Immature natural killer cell (primary cell): ENCODE data around the gene ARHGAP15. TPM values are rescaled to one million over a fixed set of nuclear protein-coding genes. Genes with fewer than 3 reads are reported as not detected.

Source experiments
- DNase-seq, 3 donors: peaks; one replicate each; pipeline ENCODE4 v3.0.0; 2022; ENCODE audit warnings: mixed read lengths in 1 of 3
- H3K27ac Mint-ChIP-seq, 6 donors: one replicate each; pipeline ENCODE4 v1.8.0; 2020; ENCODE audit warnings: mixed read lengths in 6 of 6, mild to moderate bottlenecking in 5 of 6, inconsistent platforms in 4 of 6, moderate library complexity in 3 of 6
- H3K27me3 Mint-ChIP-seq, 3 donors: one replicate each; pipeline ENCODE4 v1.8.0; 2020 to 2021; ENCODE audit warnings: low read depth in 3 of 3, mild to moderate bottlenecking in 3 of 3, mixed read lengths in 3 of 3, moderate library complexity in 3 of 3, inconsistent platforms in 1 of 3
- H3K36me3 Mint-ChIP-seq, 3 donors: one replicate each; pipeline ENCODE4 v1.8.0; 2020; ENCODE audit warnings: mixed read lengths in 3 of 3, inconsistent platforms in 2 of 3, mild to moderate bottlenecking in 2 of 3
- H3K4me1 Mint-ChIP-seq, 2 donors: one replicate each; pipeline ENCODE4 v1.8.0; 2020; ENCODE audit warnings: inconsistent platforms in 2 of 2, mild to moderate bottlenecking in 2 of 2, mixed read lengths in 2 of 2, moderate library complexity in 1 of 2
- H3K4me3 Mint-ChIP-seq, 5 donors: one replicate each; pipeline ENCODE4 v1.8.0; 2020; ENCODE audit warnings: mild to moderate bottlenecking in 5 of 5, mixed read lengths in 5 of 5, inconsistent platforms in 3 of 5, moderate library complexity in 3 of 5
- H3K9me3 Mint-ChIP-seq, 6 donors: one replicate each; pipeline ENCODE4 v1.8.0; 2020; ENCODE audit warnings: mild to moderate bottlenecking in 6 of 6, mixed read lengths in 6 of 6, inconsistent platforms in 4 of 6, moderate library complexity in 3 of 6
- polyA plus RNA-seq, 3 donors: library from polyadenylated mRNA; unstranded; fragments of 300-500 nt; fragmentation: Illumina TruSeq; gene quantifications; one replicate each; pipeline ENCODE4 v1.2.3, GENCODE V29; 2021

Gene ARHGAP15
- polyA plus RNA-seq, 3 donors from 2014 or later = 107 to 168 (median 150) TPM

DNA sequence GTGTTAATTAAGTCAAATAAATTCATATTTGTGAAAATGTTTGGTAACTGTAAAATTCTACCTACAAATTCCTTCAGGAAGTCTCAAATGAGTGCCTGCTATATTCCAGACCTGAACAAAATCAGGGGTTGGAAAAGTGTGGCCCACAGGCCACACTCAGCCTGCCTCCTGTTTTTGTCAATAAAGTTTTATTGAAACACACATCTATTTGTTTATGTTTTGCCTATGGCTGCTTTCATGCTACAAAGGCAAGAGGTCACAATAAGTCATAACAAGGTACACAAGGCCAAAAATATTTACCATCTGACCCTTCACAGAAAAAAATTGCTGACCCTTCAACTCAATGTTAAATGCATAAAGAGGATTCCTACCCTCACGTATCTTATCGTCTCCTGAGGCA, 581.7 kb downstream of the ARHGAP15 start:
- DNase-seq = no peak
- peaks cover 43 to 63% (median 60%) of the 10 kb centered on the region in 3 donors for H3K36me3 Mint-ChIP-seq
- H3K9me3 Mint-ChIP-seq = peaks cover 0 to 4% (median 0%) of the 10 kb centered on the region in 6 donors
- H3K4me1 Mint-ChIP-seq = peaks cover 12 to 40% of the 10 kb centered on the region in 2 donors
- H3K4me3 Mint-ChIP-seq = no peak overlapping the region
- H3K27ac Mint-ChIP-seq = no peak overlapping the region
- H3K27me3 Mint-ChIP-seq = no peaks in the 10 kb centered on the region

DNA sequence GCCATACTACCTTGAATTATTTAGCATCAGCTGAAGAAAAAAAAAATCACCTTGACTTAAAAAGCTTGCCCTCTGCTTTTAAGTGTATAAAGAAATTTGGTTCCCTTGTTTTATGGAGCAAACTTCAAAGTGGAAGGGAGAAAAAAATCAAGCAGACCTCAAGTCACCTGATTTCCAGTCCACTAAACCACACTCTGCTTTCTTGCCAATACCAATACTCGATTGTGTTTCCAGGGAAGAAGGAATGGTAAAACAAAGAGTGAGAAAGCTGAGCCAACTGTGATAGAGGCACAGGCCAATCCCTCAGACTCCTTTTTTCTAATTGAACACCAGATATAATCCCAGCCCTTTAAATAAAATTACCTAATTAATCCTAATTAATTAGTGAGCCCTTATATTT, 587.3 kb downstream of the ARHGAP15 start:
- Mint-ChIP-seq H3K4me1 (peaks cover 28 to 71% of the 10 kb centered on the region in 2 donors), H3K36me3 (peaks cover 18 to 39% (median 34%) of the 10 kb centered on the region in 3 donors), H3K27me3 (peaks cover 0 to 2% (median 0%) of the 10 kb centered on the region in 3 donors), H3K9me3 (no peaks in the 10 kb centered on the region), H3K27ac (no peak overlapping the region), H3K4me3 (no peak overlapping the region)
- DNase-seq = no peak

DNA sequence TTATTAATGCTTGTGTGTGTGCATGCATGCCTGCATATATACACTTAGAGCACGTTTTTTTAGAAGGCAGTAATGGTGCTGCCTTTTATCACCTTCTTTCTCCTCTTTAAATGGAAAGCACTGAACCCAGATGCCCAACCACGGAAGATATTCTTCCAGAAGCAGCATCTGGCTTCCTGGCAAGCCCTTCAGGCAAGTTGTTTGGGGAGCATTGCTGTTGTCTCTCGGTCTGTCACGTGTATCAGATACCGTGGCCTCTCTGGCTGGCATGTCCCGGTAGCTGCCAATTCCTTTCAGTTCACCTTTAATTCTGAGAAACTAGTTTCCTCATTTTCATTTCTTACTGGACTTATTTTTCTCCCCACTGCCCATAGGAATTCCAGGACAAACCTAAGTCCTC, 587.8 kb downstream of the ARHGAP15 start:
- peaks cover 28 to 67% of the 10 kb centered on the region in 2 donors for H3K4me1 Mint-ChIP-seq
- H3K27ac Mint-ChIP-seq = peak overlapping the region in 2 of 6 donors; percentile 20 to 30
- DNase-seq = no peak
- H3K36me3 Mint-ChIP-seq = peaks cover 13 to 34% (median 30%) of the 10 kb centered on the region in 3 donors
- peaks cover 0 to 2% (median 0%) of the 10 kb centered on the region in 3 donors for H3K27me3 Mint-ChIP-seq
- peak overlapping the region in 1 of 5 donors; percentile 18 for H3K4me3 Mint-ChIP-seq
- no peaks in the 10 kb centered on the region for H3K9me3 Mint-ChIP-seq

DNA sequence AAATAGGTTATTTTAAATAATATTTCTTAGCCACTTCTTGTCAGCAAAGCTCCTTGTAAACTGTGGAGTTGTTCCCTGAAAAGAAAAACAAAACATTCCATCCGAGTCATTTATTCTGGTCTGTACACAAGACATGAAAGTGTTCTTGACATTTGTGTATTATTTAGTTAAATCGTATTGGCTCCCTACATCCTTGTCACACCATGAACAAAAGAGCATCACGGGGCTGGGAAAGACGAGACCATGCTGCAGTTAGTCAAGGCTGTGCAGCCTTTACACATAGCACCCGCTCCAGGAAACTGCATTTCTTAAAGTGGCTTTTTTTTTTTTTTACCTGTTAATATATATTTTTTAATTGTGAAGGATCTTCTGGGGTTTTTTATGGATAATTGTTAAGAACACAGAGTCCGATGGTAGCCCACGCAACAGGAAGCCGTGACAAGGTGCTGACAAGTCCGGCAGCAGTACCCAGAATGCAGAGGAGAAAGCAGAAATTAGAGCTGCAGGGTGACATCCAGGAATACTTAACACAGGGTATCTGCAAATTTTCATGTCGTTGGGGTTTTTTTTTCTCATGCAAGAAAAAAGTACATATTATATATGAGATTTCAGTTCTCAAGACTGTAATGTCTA, 588.4 kb downstream of the ARHGAP15 start:
- peak overlapping the region in 1 of 6 donors; percentile 20 for H3K27ac Mint-ChIP-seq
- no peaks in the 10 kb centered on the region for H3K9me3 Mint-ChIP-seq
- H3K36me3 Mint-ChIP-seq = peaks cover 8 to 28% (median 25%) of the 10 kb centered on the region in 3 donors
- peaks cover 28 to 67% of the 10 kb centered on the region in 2 donors for H3K4me1 Mint-ChIP-seq
- peak overlapping the region in 1 of 5 donors; percentile 18 for H3K4me3 Mint-ChIP-seq
- no peak for DNase-seq
- H3K27me3 Mint-ChIP-seq = peaks cover 0 to 2% (median 0%) of the 10 kb centered on the region in 3 donors

DNA sequence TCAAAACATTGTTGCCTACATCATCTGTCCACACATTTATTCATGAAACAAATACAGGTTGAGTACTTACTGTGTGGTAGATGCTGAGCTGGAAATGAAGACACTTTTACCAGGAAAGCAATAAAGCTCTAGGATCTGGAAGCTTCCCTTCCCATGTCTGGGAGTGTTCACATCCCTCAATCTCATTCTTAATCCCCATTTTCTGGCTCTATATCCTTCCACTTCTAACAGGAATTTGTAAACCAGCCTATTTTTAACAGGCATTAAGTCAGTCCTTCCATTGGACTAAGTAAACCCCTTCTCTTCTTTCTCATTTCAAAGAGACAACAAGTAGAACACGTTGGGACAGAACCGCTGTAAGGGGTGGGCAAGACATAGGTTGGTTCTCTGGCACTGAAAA, 589.5 kb downstream of the ARHGAP15 start:
- H3K9me3 Mint-ChIP-seq = no peaks in the 10 kb centered on the region
- H3K27me3 Mint-ChIP-seq = peaks cover 0 to 2% (median 0%) of the 10 kb centered on the region in 3 donors
- peak overlapping the region in 2 of 6 donors; percentile 0 to 51 for H3K27ac Mint-ChIP-seq
- peaks cover 3 to 21% (median 20%) of the 10 kb centered on the region in 3 donors for H3K36me3 Mint-ChIP-seq
- peaks cover 19 to 56% of the 10 kb centered on the region in 2 donors for H3K4me1 Mint-ChIP-seq
- DNase-seq = no peak
- H3K4me3 Mint-ChIP-seq = no peak overlapping the region

DNA sequence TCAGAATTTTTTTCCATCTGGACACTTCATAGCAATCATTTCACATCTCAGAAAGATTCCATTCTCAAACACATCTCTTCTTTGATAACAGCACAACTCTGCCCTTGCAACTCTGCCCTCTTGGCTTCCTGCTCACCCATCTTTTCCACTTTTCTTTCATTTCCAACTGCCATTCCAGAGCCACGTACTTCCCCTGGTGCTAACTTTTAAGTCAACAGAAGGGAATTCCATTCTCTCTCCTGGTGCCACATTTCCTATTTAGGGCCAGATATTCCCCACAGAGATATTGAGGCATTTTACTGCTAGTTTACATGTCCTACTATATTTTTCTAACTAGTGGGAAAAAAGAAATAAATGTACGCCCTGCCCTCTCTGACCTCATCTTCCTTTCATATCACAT, 590.2 kb downstream of the ARHGAP15 start:
- Mint-ChIP-seq H3K27me3 (peaks cover 0 to 2% (median 0%) of the 10 kb centered on the region in 3 donors), H3K4me3 (no peak overlapping the region), H3K4me1 (peaks cover 18 to 55% of the 10 kb centered on the region in 2 donors), H3K36me3 (peaks cover 3 to 21% (median 20%) of the 10 kb centered on the region in 3 donors), H3K27ac (peak overlapping the region in 1 of 6 donors; percentile 45), H3K9me3 (no peaks in the 10 kb centered on the region)
- no peak for DNase-seq

DNA sequence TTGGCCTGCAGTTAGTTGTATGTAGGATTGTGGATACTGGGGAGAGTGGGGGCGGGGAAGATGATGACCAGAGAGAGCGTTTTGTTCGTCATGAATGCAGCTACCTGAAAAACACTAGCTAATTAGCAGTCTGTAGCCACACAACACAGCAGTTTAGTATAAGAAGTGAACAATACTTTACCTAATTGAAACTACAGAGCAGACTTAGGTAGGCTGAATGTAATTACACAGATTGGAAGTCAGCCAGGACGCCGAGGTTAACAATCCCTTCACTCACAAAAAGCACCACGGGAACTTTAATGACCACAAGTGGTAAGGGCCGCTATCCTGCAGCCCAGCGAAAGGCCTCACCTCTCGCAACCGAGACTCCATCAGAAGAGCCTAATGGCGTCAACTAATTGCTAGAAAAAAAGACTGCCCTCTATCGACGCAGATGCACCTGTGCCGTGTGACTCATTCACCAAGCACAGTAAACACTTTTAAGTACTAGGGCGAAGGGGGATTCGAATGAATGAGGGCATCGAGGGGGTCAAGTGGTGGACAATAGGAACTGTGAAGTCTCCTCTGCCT, 591.0 kb downstream of the ARHGAP15 start:
- Mint-ChIP-seq H3K9me3 (no peaks in the 10 kb centered on the region), H3K4me3 (no peak overlapping the region), H3K4me1 (peaks cover 22 to 48% of the 10 kb centered on the region in 2 donors), H3K27ac (no peak overlapping the region), H3K36me3 (peaks cover 3 to 16% (median 15%) of the 10 kb centered on the region in 3 donors), H3K27me3 (peaks cover 0 to 2% (median 0%) of the 10 kb centered on the region in 3 donors)
- no peak for DNase-seq

DNA sequence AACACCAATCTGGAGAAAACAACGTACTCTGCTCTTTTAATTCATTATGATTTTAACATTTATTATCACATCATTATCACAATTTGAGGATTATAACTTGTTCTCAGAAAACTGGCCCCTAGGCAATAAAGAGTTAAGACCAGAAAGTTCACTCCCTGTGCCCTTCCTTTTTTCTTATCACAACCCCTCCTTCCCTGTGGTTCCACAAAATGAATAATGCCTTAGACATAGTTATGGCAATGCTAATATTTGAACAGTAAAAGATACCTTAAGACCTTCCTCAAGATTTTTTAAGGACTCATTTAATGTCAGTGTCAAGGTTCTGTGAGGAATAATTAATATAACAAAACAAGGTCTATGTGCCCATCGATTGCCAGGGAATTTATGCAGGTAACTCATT, 596.2 kb downstream of the ARHGAP15 start:
- no peaks in the 10 kb centered on the region for H3K9me3 Mint-ChIP-seq
- H3K36me3 Mint-ChIP-seq = peaks cover 0 to 3% (median under 1%) of the 10 kb centered on the region in 3 donors
- no peak overlapping the region for H3K4me3 Mint-ChIP-seq
- peaks cover 0 to 3% (median 0%) of the 10 kb centered on the region in 3 donors for H3K27me3 Mint-ChIP-seq
- H3K4me1 Mint-ChIP-seq = peaks cover 21 to 35% of the 10 kb centered on the region in 2 donors
- no peak for DNase-seq
- H3K27ac Mint-ChIP-seq = no peak overlapping the region

DNA sequence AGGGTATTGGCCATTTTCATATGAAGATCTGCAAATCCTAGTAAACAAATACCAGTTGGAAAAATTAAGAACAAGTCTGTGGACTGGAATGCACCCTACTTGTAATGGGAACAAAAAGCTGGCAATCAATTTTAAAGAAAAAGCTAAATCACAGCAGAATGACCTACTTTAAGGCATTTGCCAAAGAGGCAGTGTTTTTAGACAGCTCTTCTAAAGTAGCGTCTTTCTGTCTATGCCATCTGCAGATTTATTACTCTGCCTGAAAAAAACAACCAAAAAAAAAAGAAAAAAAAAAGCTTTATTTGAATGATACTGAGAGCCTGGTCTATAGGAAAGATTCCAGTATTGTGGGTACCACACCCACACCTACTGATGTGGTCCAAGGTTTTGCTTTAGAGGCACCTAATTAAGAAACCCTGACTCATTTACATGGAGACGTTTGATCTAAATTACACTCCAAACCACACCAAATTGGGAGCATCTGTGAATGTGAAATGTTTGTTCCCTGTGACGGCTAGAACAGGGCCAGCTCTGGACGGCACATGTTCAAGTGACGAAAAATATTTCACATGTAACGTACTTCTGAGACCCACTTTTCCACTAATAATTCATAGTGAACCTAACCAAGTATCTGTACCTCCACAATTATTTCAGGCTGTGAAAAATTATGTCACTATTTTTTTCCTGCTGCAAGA, 597.1 kb downstream of the ARHGAP15 start:
- Mint-ChIP-seq H3K27ac (no peak overlapping the region), H3K36me3 (peaks cover 0 to 1% (median 0%) of the 10 kb centered on the region in 3 donors), H3K9me3 (no peaks in the 10 kb centered on the region), H3K4me1 (peaks cover 23 to 39% of the 10 kb centered on the region in 2 donors), H3K4me3 (no peak overlapping the region), H3K27me3 (peaks cover 0 to 3% (median 0%) of the 10 kb centered on the region in 3 donors)
- DNase-seq = no peak

DNA sequence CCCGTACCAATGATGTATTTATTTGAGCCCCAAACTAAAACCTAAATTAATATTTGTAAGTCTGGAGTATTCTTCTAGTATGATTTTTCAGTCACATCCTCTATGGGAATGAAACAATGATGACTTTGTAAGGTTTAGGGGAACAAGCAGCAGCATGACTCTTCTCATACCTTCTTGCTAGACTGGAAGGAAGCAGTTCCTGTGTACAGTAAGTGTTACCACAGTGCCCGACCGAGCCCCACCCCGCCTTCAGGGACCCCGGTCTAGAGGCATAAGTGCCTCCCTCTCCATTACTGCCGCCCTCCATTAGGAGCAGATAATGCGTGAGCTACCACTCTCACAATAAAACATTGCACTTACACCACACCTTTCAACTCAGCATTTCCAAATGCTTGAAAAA, 599.3 kb downstream of the ARHGAP15 start:
- Mint-ChIP-seq H3K27me3 (peaks cover 0 to 3% (median 2%) of the 10 kb centered on the region in 3 donors), H3K4me1 (peaks cover 23 to 36% of the 10 kb centered on the region in 2 donors), H3K9me3 (no peaks in the 10 kb centered on the region), H3K36me3 (no peaks in the 10 kb centered on the region), H3K27ac (no peak overlapping the region), H3K4me3 (no peak overlapping the region)
- DNase-seq = no peak

DNA sequence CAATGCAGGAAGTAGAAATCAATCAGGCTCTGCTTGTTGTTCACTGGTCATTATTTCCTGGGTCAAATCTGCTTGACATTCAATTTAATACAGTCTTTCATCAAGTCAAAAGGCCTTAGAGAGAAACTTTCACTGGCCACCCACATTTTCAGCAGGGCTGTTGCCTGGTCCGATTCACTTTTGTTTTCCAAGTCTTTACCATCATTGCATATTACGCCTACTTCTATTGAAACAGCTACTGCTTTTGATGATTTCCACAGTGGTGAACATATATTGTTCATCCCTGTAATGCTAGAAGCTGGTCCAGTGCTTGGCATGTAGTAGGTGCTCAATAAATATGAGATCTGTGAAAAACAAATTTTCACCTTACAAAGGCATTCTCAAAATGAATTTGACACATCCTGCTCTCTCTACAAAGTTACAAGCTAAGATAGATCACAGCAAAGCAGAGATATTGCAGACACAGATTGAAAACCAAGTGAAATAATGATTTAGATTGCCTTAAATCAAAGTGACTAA, 600.1 kb downstream of the ARHGAP15 start:
- peak overlapping the region in 2 of 6 donors; percentile 8 to 63 for H3K27ac Mint-ChIP-seq
- H3K4me1 Mint-ChIP-seq = peaks cover 23 to 36% of the 10 kb centered on the region in 2 donors
- peaks cover 0 to 3% (median 2%) of the 10 kb centered on the region in 3 donors for H3K27me3 Mint-ChIP-seq
- H3K4me3 Mint-ChIP-seq = peak overlapping the region in 1 of 5 donors; percentile 32
- no peak for DNase-seq
- H3K36me3 Mint-ChIP-seq = no peaks in the 10 kb centered on the region
- H3K9me3 Mint-ChIP-seq = no peaks in the 10 kb centered on the region

DNA sequence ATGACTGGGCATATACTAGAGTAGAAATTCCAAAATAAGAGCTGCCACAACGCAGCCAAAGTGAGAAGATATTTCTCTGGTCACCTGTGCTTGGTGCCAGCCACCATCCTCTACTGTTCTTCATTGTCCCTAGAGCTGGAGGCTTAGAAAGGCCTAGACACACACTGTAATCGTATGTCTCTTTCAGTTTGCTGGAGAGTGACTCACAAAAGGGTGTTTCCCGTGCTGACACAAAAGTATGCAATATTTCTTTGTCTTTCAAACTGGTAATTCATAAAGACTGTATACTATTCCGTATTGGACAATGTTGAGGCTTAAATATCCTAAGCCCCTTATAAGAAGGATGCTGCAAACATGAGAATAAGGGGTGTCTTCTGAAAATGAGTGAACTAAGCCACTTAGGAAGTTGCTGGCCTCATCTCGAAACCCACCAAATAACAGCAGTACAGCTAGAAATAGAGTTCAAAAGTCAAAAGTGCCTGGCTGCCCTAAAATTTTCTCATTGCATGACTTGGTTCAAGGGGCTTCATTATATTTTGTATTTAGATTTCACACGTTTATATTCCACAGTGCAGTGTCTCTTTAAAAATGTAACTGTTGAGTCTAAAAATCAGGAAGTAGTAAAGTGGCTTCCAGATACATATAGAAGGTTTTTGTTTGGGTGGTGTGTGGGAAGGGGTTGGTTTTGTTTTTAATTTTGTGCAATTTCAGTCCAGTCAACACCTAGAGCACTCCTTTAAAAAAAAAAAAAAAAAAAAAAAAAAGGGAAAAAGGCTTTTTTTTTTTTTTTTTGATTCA, 601.1 kb downstream of the ARHGAP15 start:
- Mint-ChIP-seq H3K4me3 (peak overlapping the region in 1 of 5 donors; percentile 32), H3K4me1 (peaks cover 19 to 36% of the 10 kb centered on the region in 2 donors), H3K27ac (peak overlapping the region in 2 of 6 donors; percentile 54 to 55), H3K27me3 (peaks cover 0 to 3% (median 2%) of the 10 kb centered on the region in 3 donors), H3K9me3 (no peaks in the 10 kb centered on the region), H3K36me3 (peaks cover 0 to under 1% (median 0%) of the 10 kb centered on the region in 3 donors)
- DNase-seq = no peak

DNA sequence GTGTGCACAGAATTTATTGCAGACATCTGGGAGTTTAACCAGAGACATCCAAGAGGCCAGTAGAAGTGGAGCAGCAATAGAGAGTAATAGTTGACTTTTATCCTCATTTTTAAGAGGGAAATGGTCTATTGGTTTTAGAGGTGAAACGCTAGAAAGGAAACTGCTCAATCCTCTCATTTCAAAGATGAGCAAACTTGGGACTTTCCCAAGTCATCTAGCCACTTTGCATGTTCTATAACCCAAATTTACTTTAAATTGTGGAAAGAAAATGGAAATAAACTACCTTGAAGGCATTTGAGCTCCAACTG, 601.7 kb downstream of the ARHGAP15 start:
- no peak for DNase-seq
- Mint-ChIP-seq H3K4me1 (peaks cover 19 to 36% of the 10 kb centered on the region in 2 donors), H3K27ac (no peak overlapping the region), H3K27me3 (peaks cover 0 to 3% (median 2%) of the 10 kb centered on the region in 3 donors), H3K36me3 (peaks cover 0 to 6% (median 0%) of the 10 kb centered on the region in 3 donors), H3K4me3 (no peak overlapping the region), H3K9me3 (no peaks in the 10 kb centered on the region)
